Pancreas (tissue), 10 donors: ENCODE results near the gene MTUS2. TPM values are rescaled to one million over a fixed set of nuclear protein-coding genes. Genes with fewer than 3 reads are reported as not detected.
A peak's percentile ranks its signal among the peaks of the same experiment; 100 is the strongest.

Source experiments
- ATAC-seq, 4 donors: fragments of 200-7000 bp; cut with Tn5 transposase; one replicate each; pipeline versions ENCODE4 v1.8.0 to v1.9.1; 2020; ENCODE audit warnings: mild to moderate bottlenecking in 4 of 4, moderate library complexity in 4 of 4
- DNase-seq, 6 donors: peaks; one replicate each; pipeline ENCODE4 v3.0.0-alpha.2; 2020
- FAIRE-seq: peaks from 2 replicates; lab custom pipeline; 2012; peaks lifted over from hg19 to GRCh38; lab: Jason Lieb, UNC
- H3K27ac ChIP-seq, 4 donors: fragments of 200-600 bp; sonication (generic); 1 replicate in 3 of 4; 2 replicates in 1 of 4; pipeline versions ENCODE4 v1.5.0 to v1.8.0; 2020
- H3K27me3 ChIP-seq, 4 donors: fragments of 200-600 bp; one replicate each; pipeline ENCODE4 v1.8.0; 2021
- H3K36me3 ChIP-seq, 3 donors: fragments of 200-600 bp; sonication (generic) in 1 of 3; one replicate each; pipeline versions ENCODE4 v1.5.0 to v1.8.0; 2020 to 2021
- H3K4me1 ChIP-seq, 3 donors: fragments of 200-600 bp; one replicate each; pipeline ENCODE4 v1.8.0; 2021
- H3K4me3 ChIP-seq, 4 donors: fragments of 200-600 bp; sonication (generic) in 2 of 4; one replicate each; pipeline versions ENCODE4 v1.5.0 to v1.8.0; 2020 to 2021
- H3K9me3 ChIP-seq, 4 donors: fragments of 200-600 bp; one replicate each; pipeline ENCODE4 v1.8.0; 2021
- WGBS, 2 donors: extraction: QIAGEN DNeasy Blood & Tissue Kit; methylation state at CpG; one replicate each; pipeline ENCODE4 v1.1.7; 2013; 5-methylcytosine and 5-hydroxymethylcytosine counted together
- intact Hi-C, 3 donors: fragments of 100-400 bp; cut with DNase I; formaldehyde crosslinking; loops; one replicate each; pipeline versions ENCODE4 v1.11.1 to v1.14.2; 2022
- polyA plus RNA-seq, 2 donors: library from polyadenylated mRNA; stranded (reverse); fragments of 200-250 nt; gene quantifications; one replicate each; pipeline ENCODE4 v1.2.3, GENCODE V29; 2013
- total RNA-seq, 6 donors: library from RNA; stranded (reverse); fragmentation: NEBNext Ultra II Directional in 4 of 6; extraction: Animal tissue kit (Norgen Biotek cat#: 25700) in 4 of 6; gene quantifications; one replicate each; pipeline versions ENCODE4 v1.2.1 to v1.2.4, GENCODE V29; 2021 to 2023
- TF ChIP-seq, protein P1 (sequence below), 4 donors: fragments of 200-600 bp; sonication (generic) in 3 of 4; IDR thresholded peaks; one replicate each; pipeline versions ENCODE4 v1.5.0 to v1.8.0; 2021; ENCODE audit warnings: antibody characterized with exemption in 4 of 4
- donor health status: healthy with polysubstance abuse.
- donor health status: DM: no; HTN: no; CAD: no; lungs with moderate emphysema.
- donor health status: DM: no; HTN: no; CAD: no.
- donor health status: control.
- donor health status: control.
- donor health status: Bipolar disorder and iron deficiency.
- donor health status: DM: yes; HTN: yes; CAD: no.
- donor health status: DM: no; HTN: no; CAD: no.
- donor health status: DM: no; HTN: no; CAD: no.
- donor health status: DM: yes; HTN: yes; CAD: no.

Gene MTUS2
- total and polyA plus RNA-seq, 8 donors: 2.2 to 9.0 (median 4.8) TPM

DNA sequence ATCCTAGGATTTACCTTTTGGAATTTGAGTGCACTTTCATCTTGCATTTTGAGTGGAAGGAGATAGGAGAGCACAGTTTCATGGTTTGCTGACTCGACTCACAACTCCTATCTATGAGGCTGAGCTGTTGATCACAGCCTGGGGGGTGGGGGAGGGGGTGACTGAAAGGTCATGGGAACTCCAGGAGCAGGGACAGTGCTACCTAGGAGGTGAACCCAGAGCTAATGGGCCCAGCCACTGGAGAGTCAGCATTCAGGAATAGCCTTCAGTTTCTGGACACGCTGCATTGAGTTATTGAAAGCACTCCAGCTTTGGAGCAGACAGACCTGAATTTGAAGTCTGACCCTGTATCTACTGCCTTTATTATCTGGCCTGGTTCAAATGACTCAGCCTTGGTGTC, 435.4 kb downstream of the MTUS2 start:
- TF ChIP-seq, protein P1, sequence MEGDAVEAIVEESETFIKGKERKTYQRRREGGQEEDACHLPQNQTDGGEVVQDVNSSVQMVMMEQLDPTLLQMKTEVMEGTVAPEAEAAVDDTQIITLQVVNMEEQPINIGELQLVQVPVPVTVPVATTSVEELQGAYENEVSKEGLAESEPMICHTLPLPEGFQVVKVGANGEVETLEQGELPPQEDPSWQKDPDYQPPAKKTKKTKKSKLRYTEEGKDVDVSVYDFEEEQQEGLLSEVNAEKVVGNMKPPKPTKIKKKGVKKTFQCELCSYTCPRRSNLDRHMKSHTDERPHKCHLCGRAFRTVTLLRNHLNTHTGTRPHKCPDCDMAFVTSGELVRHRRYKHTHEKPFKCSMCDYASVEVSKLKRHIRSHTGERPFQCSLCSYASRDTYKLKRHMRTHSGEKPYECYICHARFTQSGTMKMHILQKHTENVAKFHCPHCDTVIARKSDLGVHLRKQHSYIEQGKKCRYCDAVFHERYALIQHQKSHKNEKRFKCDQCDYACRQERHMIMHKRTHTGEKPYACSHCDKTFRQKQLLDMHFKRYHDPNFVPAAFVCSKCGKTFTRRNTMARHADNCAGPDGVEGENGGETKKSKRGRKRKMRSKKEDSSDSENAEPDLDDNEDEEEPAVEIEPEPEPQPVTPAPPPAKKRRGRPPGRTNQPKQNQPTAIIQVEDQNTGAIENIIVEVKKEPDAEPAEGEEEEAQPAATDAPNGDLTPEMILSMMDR (IDR thresholded peaks at IDR 0.05): no peak
- ATAC-seq (no peak), FAIRE-seq (no peak), DNase-seq (no peak)
- no peaks in the 10 kb centered on the region for H3K9me3 ChIP-seq
- H3K27ac ChIP-seq: no peak overlapping the region
- H3K36me3 ChIP-seq: no peaks in the 10 kb centered on the region
- H3K4me1 ChIP-seq: no peaks in the 10 kb centered on the region
- H3K4me3 ChIP-seq: no peak overlapping the region
- H3K27me3 ChIP-seq: no peaks in the 10 kb centered on the region
- intact Hi-C loops: no loop called here
- 56 to 66% methylated on average over 2 of the region's 2 CpGs for WGBS, 2 donors

DNA sequence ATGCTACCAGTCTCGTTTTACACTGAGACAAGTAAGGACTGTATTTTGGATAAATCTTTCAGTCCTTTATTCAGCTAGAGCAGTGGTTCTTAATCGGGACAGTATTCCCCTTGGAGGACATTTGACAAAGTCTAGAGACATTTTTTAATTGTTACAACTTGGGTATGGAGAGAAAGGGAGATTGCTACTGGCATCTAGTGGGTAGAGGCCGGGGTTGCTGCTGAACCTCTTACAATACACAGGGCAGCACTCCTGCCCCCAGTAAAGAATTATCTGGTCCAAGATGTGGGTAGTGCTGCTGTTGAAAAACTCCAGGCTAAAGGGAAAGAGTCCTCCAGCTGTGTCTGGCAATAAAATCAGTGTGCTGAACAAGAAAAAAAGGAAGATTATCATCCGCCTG, 440.5 kb downstream of the MTUS2 start:
- Histone ChIP-seq H3K36me3 (no peaks in the 10 kb centered on the region), H3K4me3 (no peak overlapping the region), H3K4me1 (no peaks in the 10 kb centered on the region), H3K9me3 (no peaks in the 10 kb centered on the region), H3K27me3 (no peaks in the 10 kb centered on the region), H3K27ac (no peak overlapping the region)
- DNase-seq: no peak
- 38 to 40% methylated on average over 4 of the region's 4 CpGs for WGBS, 2 donors
- FAIRE-seq: no peak
- ATAC-seq: peak in 1 of 4 donors; percentile 27
- intact Hi-C loops: no loop called here
- TF ChIP-seq, protein P1 (IDR thresholded peaks at IDR 0.05): no peak

DNA sequence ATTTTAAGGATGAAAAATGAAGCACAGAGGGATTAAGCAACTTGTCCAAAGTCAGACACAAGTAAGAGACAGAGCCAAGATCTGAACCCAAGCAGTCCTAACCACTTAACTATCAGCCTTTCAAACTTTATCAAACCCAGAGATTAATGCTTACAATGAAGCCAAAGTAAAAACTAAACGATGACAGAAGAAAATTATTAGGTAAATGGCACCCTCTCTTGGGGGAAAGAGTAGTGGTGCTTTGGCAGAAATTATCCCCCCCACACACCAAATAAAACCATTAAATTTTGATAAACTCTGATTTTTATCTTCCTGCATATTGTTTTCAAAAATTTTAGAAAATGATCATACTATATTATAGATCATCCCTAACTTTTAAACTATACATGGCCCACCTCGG, 446.1 kb downstream of the MTUS2 start:
- ATAC-seq: no peak
- TF ChIP-seq, protein P1 (IDR thresholded peaks at IDR 0.05): no peak
- Histone ChIP-seq H3K27me3 (no peaks in the 10 kb centered on the region), H3K9me3 (no peaks in the 10 kb centered on the region), H3K36me3 (no peaks in the 10 kb centered on the region), H3K27ac (no peak overlapping the region), H3K4me3 (no peak overlapping the region), H3K4me1 (no peaks in the 10 kb centered on the region)
- DNase-seq: no peak
- no peak for FAIRE-seq
- 34 to 54% methylated on average over 2 of the region's 2 CpGs for WGBS, 2 donors
- intact Hi-C loops: no loop called here

DNA sequence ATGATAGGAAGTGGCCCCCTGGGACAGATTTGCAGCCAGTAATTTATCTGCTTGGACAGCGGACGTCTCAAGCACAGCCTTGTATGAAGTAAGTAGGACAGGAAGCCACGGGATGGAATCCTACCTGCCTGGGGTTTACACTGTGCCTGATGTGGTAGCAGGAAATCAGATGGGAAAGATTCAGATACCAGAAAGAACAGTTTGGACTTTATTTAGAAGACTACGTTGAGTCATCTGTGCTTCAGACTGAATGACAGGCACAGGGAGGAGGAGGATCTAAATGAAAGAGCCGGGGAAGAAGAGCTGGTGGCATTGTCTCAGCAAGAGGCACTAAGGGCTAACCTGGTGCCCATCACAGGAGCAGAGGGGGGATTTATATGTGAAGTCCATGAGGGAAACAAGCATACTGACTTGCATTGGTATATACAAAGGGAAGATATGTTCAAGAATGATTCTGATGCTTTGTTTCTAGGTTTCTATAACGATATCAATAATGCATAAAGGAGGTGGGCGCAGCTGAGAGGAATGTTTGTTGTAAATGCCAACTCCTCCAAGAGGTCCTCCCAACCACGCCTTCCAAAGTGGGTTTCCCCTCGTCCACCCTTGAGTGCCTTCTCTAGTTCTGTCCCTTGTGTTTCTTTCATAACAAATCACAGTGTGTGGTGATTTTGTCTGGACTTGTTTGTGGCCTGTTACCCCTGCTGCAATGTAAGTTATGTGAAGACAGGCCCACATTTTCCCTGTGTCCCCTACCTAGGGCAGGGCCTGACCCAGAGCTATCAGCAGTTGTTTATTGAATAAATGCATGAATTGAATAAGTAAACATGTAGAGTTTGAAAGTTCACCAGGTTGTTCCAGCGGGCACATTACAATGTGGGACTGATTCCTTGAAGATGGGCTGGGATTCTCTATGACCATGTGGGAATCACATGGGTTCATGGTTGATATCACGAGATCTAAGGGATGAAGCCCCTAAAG, 446.9 kb downstream of the MTUS2 start:
- intact Hi-C loops: no loop called here
- WGBS, 2 donors: 57 to 67% methylated on average over 11 of the region's 11 CpGs
- no peaks in the 10 kb centered on the region for H3K36me3 ChIP-seq
- FAIRE-seq (no peak), DNase-seq (no peak), ATAC-seq (no peak)
- H3K9me3 ChIP-seq: no peaks in the 10 kb centered on the region
- H3K27me3 ChIP-seq: no peaks in the 10 kb centered on the region
- TF ChIP-seq, protein P1 (IDR thresholded peaks at IDR 0.05): no peak
- no peak overlapping the region for H3K27ac ChIP-seq
- no peak overlapping the region for H3K4me3 ChIP-seq
- no peaks in the 10 kb centered on the region for H3K4me1 ChIP-seq
